Measurements from ENCODE around the gene HDAC1. TPM values are rescaled to one million over a fixed set of nuclear protein-coding genes. Genes with fewer than 3 reads are reported as not detected.

The HDAC1 gene
- total and polyA plus RNA-seq, 2 of the 13 experiments (the other 11 are each of a cell fraction or from before 2014, with no cell fraction given), result 93.5 to 189 TPM

GRCh38 chr1:32318127-32318869, 26.4 kb downstream of the HDAC1 start:
- H3K4me1 ChIP-seq (ENCODE audit: insufficient read depth, low read length), result peaks cover 36% of the 10 kb centered on the region
- no TSS peak for BruUV-seq (replicated peaks)
- H4K20me1 ChIP-seq (ENCODE audit: insufficient read depth, low read length), result no peaks in the 10 kb centered on the region
- TF ChIP-seq TOPORS (CRISPR knock-in tag; IDR thresholded peaks at IDR 0.05) (no peak), CEBPB (IDR thresholded peaks at IDR 0.05; ENCODE audit: borderline replicate concordance, low read depth, low read length) (0 out of 2 replicates have a peak, but pooled peaks have one; percentile 1)
- peaks cover 9 to 34% of the 10 kb centered on the region in 2 experiments for H3K36me3 ChIP-seq (replicated peaks in 1 of 2; ENCODE audit: control insufficient read depth in 1 of 2, insufficient read depth in 2 of 2, low read length in 2 of 2)
- over 99% methylated on average over 10 of the region's 10 CpGs for WGBS (ENCODE audit: low lambda C conversion rate)
- FAIRE-seq (no peak), DNase-seq (ENCODE audit: low spot score) (no peak), ATAC-seq (no peak)
- ChIA-PET POLR2A (interaction anchor here (0.9 to 1.6 kb wide), 2 partner anchors 18 to 34 kb away, joined by 3 read pairs; partner anchors contain the start of gene MARCKSL1), CTCF (ENCODE audit: low intra/inter-chr PET ratio, low total read pairs) (no interaction called here)
- no peak overlapping the region for H3K27ac ChIP-seq (ENCODE audit: extremely low read length, insufficient read depth, low read length)
- H2AFZ ChIP-seq (ENCODE audit: low read length), result no peak overlapping the region
- H3K79me2 ChIP-seq (ENCODE audit: insufficient read depth, low read length), result peaks cover 22% of the 10 kb centered on the region
- H3K4me3 ChIP-seq (replicated peaks in 1 of 3; ENCODE audit: insufficient read depth in 1 of 3, low read depth in 2 of 3, low read length in 3 of 3), result no peak overlapping the region
- H3K9me3 ChIP-seq (ENCODE audit: low read length), result no peaks in the 10 kb centered on the region
- intact Hi-C loops (cut with micrococcal nuclease; ENCODE audit: unreplicated experiment) (no loop called here), in situ Hi-C loops (cut with HindIII; ENCODE audit: extremely low pct_ligation_motif_present, low pct_unique_long_range_greater_than_20kb) (no loop called here)
- no peaks in the 10 kb centered on the region for H3K27me3 ChIP-seq (ENCODE audit: control insufficient read depth in 1 of 2, insufficient read depth in 2 of 2, low read length in 2 of 2)
- no peak overlapping the region for H3K4me2 ChIP-seq (ENCODE audit: low read depth, low read length)
- H3K9ac ChIP-seq (ENCODE audit: insufficient read depth, low read depth, low read length), result no peak overlapping the region

DNA sequence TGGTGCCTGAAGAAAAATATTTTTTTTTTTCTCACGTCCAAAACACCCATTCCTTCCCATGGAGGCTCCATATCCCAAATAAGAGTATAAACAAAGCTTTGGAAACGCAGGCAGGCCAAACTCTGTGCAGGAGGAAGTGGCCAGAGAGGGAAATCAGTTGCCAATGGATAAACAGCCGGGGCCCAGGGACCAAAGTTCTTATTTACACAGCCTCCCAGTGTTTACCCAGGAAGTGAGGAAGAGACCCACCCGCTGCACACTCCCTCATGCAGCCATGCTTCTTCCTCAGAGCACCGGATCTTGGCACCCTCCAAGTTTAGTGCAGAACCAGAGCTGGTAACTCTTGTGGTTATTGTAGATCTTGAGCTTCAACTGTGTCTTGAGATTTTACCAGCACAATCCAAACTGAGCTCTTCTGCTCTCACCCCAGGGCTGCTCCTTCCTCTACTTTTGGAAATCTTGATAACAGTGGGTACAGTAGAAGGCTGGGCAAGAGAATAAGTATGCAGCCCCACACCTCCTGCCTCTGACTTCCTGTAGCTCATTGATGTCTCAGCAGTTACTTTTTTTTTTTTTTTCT, 29.9 kb downstream of the HDAC1 start:
- H3K4me2 ChIP-seq (ENCODE audit: low read depth, low read length), result peak overlapping the region; percentile 54
- peak; percentile 78 for TF ChIP-seq YY1 (IDR thresholded peaks at IDR 0.05; ENCODE audit: insufficient read depth, insufficient replicate concordance, low read depth, low read length)
- no peak for TF ChIP-seq AGO2 (optimal IDR thresholded peaks at IDR 0.05; ENCODE audit: low read depth, low read length)
- TF ChIP-seq ZNF800 (CRISPR knock-in tag; IDR thresholded peaks at IDR 0.05), result no peak
- TF ChIP-seq ETV6 (CRISPR knock-in tag; conservative IDR thresholded peaks at IDR 0.05), result no peak
- TF ChIP-seq MTF1 (CRISPR knock-in tag; IDR thresholded peaks at IDR 0.05), result no peak
- peak; percentile 52; the same call in 1 of the 2 replicates for TF ChIP-seq ZNF605 (CRISPR knock-in tag; IDR thresholded peaks at IDR 0.05)
- peak; percentile 50; the same call in 1 of the 2 replicates for TF ChIP-seq KDM2A (CRISPR knock-in tag; IDR thresholded peaks at IDR 0.05; ENCODE audit: borderline replicate concordance, low read depth)
- peak; percentile 75 for TF ChIP-seq TBX2 (CRISPR knock-in tag; IDR thresholded peaks at IDR 0.05; ENCODE audit: borderline replicate concordance)
- no peak for TF ChIP-seq HOXA7 (CRISPR knock-in tag; IDR thresholded peaks at IDR 0.05)
- TF ChIP-seq ZNF414 (CRISPR knock-in tag; IDR thresholded peaks at IDR 0.05), result no peak
- no peak for TF ChIP-seq RBM39 (IDR thresholded peaks at IDR 0.05; ENCODE audit: low read depth, low read length, poor library complexity, severe bottlenecking)
- no peak for TF ChIP-seq ADNP (CRISPR knock-in tag; IDR thresholded peaks at IDR 0.05)

More for the DNA sequence above, 29.9 kb downstream of the HDAC1 start:
- H3K79me2 ChIP-seq (ENCODE audit: insufficient read depth, low read length), result peaks cover 9% of the 10 kb centered on the region
- H3K27ac ChIP-seq (ENCODE audit: extremely low read length, insufficient read depth, low read length), result peak overlapping the region; percentile 77
- no peaks in the 10 kb centered on the region for H4K20me1 ChIP-seq (ENCODE audit: insufficient read depth, low read length)
- FAIRE-seq, result peak; percentile 91
- CTCF ChIA-PET (ENCODE audit: low intra/inter-chr PET ratio, low total read pairs), result no interaction called here
- H3K4me1 ChIP-seq (ENCODE audit: insufficient read depth, low read length), result peaks cover 49% of the 10 kb centered on the region
- peak overlapping the region in 1 of 3 experiments; percentile 20; a peak in 1 of 6 replicates for H3K4me3 ChIP-seq (replicated peaks in 1 of 3; ENCODE audit: insufficient read depth in 1 of 3, low read depth in 2 of 3, low read length in 3 of 3)
- DNase-seq (ENCODE audit: low spot score), result peak; percentile 86
- peak overlapping the region; percentile 43; the same call in 1 of the 2 replicates for H3K9ac ChIP-seq (ENCODE audit: insufficient read depth, low read depth, low read length)
- BruUV-seq (replicated peaks), result no TSS peak
- H3K27me3 ChIP-seq (ENCODE audit: control insufficient read depth in 1 of 2, insufficient read depth in 2 of 2, low read length in 2 of 2), result no peaks in the 10 kb centered on the region
- H2AFZ ChIP-seq (ENCODE audit: low read length), result no peak overlapping the region
- 4% methylated on average over 5 of the region's 5 CpGs for WGBS (ENCODE audit: low lambda C conversion rate)
- H3K36me3 ChIP-seq (replicated peaks in 1 of 2; ENCODE audit: control insufficient read depth in 1 of 2, insufficient read depth in 2 of 2, low read length in 2 of 2), result peaks cover 12 to 48% of the 10 kb centered on the region in 2 experiments
- peak; percentile 92 for ATAC-seq
- H3K9me3 ChIP-seq (ENCODE audit: low read length), result no peaks in the 10 kb centered on the region
- intact Hi-C loops (cut with micrococcal nuclease; ENCODE audit: unreplicated experiment) (no loop called here), in situ Hi-C loops (cut with HindIII; ENCODE audit: extremely low pct_ligation_motif_present, low pct_unique_long_range_greater_than_20kb) (no loop called here)
- POLR2A ChIA-PET, result interaction anchor here (0.6 to 5.2 kb wide), 25 partner anchors 9 to 142 kb away, joined by 3 to 94 read pairs (median 6); partner anchors contain the start of genes BSDC1, HDAC1, IQCC and LCK

Data from HepG2 (cell line).